ENCODE results near the gene ETF1. TPM values are rescaled to one million over a fixed set of nuclear protein-coding genes. Genes with fewer than 3 reads are reported as not detected.

Gene ETF1
- total and polyA plus RNA-seq, 9 of the 15 experiments (the other 6 are each of a cell fraction or from before 2014, with no cell fraction given) = 53.7 to 209 (median 164) TPM

DNA sequence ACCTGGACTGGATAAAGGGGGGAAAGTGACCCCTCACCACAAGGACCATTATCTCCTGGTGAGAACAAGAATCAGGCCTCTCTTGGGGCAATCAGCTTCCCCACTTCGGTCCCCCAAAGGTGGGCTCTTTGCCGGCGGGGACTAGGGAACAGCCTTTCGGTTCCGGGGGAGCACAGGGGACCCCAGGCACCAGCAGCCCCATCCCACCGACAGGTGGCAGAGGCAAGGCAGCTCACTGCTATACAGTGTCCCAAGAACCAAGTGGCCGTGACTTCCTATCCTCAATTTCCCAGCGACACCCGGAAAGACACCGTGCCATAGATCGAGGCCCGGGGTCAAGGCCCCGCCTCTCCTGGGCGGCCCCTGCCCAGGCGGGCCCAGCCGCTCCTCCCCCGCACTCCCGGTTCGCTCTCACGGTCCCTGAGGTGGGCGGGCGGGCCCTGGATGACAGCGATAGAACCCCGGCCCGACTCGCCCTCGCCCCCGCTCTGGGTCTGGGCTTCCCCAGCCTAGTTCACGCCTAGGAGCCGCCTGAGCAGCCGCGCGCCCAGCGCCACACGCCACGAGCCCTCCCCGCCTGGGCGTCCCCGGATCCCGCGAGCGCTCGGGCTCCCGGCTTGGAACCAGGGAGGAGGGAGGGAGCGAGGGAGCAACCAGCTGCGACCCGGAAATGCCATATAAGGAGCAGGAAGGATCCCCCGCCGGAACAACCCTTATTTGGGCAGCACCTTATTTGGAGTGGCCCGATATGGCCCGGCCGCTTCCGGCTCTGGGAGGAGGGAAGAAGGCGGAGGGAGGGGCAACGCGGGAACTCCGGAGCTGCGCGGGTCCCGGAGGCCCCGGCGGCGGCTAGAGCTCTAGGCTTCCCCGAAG lies 78.4 kb downstream of the ETF1 start (continued):
- TF ChIP-seq, protein P1, sequence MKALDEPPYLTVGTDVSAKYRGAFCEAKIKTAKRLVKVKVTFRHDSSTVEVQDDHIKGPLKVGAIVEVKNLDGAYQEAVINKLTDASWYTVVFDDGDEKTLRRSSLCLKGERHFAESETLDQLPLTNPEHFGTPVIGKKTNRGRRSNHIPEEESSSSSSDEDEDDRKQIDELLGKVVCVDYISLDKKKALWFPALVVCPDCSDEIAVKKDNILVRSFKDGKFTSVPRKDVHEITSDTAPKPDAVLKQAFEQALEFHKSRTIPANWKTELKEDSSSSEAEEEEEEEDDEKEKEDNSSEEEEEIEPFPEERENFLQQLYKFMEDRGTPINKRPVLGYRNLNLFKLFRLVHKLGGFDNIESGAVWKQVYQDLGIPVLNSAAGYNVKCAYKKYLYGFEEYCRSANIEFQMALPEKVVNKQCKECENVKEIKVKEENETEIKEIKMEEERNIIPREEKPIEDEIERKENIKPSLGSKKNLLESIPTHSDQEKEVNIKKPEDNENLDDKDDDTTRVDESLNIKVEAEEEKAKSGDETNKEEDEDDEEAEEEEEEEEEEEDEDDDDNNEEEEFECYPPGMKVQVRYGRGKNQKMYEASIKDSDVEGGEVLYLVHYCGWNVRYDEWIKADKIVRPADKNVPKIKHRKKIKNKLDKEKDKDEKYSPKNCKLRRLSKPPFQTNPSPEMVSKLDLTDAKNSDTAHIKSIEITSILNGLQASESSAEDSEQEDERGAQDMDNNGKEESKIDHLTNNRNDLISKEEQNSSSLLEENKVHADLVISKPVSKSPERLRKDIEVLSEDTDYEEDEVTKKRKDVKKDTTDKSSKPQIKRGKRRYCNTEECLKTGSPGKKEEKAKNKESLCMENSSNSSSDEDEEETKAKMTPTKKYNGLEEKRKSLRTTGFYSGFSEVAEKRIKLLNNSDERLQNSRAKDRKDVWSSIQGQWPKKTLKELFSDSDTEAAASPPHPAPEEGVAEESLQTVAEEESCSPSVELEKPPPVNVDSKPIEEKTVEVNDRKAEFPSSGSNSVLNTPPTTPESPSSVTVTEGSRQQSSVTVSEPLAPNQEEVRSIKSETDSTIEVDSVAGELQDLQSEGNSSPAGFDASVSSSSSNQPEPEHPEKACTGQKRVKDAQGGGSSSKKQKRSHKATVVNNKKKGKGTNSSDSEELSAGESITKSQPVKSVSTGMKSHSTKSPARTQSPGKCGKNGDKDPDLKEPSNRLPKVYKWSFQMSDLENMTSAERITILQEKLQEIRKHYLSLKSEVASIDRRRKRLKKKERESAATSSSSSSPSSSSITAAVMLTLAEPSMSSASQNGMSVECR (CRISPR knock-in tag; IDR thresholded peaks at IDR 0.05) = peak; percentile 93
- TF ChIP-seq SMAD1 (IDR thresholded peaks at IDR 0.05; ENCODE audit: low read depth, low read length, partially characterized antibody) (no peak), HMG20B (CRISPR knock-in tag; IDR thresholded peaks at IDR 0.05) (no peak), KDM5B (IDR thresholded peaks at IDR 0.05; ENCODE audit: insufficient replicate concordance, low read depth, low read length) (no peak), ZNF347 (CRISPR knock-in tag; IDR thresholded peaks at IDR 0.05; ENCODE audit: low read depth) (no peak), GTF2E2 (tag; IDR thresholded peaks at IDR 0.05) (peak; percentile 3; the same call in 1 of the 2 replicates), SMARCE1 (IDR thresholded peaks at IDR 0.05) (peak; percentile 25; the same call in 1 of the 2 replicates), SUPT5H (IDR thresholded peaks at IDR 0.05) (peak; percentile 79), PRPF4 (IDR thresholded peaks at IDR 0.05; ENCODE audit: insufficient read depth, low read depth, low read length, poor library complexity, severe bottlenecking) (peak; percentile 44), CBX1 (IDR thresholded peaks at IDR 0.05; ENCODE audit: low read depth) (no peak), ZNF24 (IDR thresholded peaks at IDR 0.05) (no peak), RB1 (IDR thresholded peaks at IDR 0.05; ENCODE audit: low read depth) (peak; percentile 10; the same call in 1 of the 2 replicates), HMGN3 (IDR thresholded peaks at IDR 0.05; ENCODE audit: borderline replicate concordance, extremely low read depth, insufficient read length, low read depth, low read length) (peak; percentile 79), PTBP1 (IDR thresholded peaks at IDR 0.05; ENCODE audit: low read depth, low read length) (peak; percentile 15; the same call in 1 of the 2 replicates), FIP1L1 (IDR thresholded peaks at IDR 0.05; ENCODE audit: low read depth, low read length, poor library complexity, severe bottlenecking) (peak; percentile 61), ZBTB7A (IDR thresholded peaks at IDR 0.05; ENCODE audit: borderline replicate concordance, control insufficient read depth, low read depth, low read length) (peak; percentile 93; the same call in 1 of the 2 replicates), FOS (IDR thresholded peaks at IDR 0.05; ENCODE audit: extremely low read depth, insufficient read length) (peak; percentile 50)
- TF ChIP-seq, protein P2, sequence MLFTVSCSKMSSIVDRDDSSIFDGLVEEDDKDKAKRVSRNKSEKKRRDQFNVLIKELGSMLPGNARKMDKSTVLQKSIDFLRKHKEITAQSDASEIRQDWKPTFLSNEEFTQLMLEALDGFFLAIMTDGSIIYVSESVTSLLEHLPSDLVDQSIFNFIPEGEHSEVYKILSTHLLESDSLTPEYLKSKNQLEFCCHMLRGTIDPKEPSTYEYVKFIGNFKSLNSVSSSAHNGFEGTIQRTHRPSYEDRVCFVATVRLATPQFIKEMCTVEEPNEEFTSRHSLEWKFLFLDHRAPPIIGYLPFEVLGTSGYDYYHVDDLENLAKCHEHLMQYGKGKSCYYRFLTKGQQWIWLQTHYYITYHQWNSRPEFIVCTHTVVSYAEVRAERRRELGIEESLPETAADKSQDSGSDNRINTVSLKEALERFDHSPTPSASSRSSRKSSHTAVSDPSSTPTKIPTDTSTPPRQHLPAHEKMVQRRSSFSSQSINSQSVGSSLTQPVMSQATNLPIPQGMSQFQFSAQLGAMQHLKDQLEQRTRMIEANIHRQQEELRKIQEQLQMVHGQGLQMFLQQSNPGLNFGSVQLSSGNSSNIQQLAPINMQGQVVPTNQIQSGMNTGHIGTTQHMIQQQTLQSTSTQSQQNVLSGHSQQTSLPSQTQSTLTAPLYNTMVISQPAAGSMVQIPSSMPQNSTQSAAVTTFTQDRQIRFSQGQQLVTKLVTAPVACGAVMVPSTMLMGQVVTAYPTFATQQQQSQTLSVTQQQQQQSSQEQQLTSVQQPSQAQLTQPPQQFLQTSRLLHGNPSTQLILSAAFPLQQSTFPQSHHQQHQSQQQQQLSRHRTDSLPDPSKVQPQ (CRISPR knock-in tag; IDR thresholded peaks at IDR 0.05; ENCODE audit: borderline replicate concordance) = no peak
- TF ChIP-seq, protein P3, sequence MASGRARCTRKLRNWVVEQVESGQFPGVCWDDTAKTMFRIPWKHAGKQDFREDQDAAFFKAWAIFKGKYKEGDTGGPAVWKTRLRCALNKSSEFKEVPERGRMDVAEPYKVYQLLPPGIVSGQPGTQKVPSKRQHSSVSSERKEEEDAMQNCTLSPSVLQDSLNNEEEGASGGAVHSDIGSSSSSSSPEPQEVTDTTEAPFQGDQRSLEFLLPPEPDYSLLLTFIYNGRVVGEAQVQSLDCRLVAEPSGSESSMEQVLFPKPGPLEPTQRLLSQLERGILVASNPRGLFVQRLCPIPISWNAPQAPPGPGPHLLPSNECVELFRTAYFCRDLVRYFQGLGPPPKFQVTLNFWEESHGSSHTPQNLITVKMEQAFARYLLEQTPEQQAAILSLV (tag; IDR thresholded peaks at IDR 0.05) = no peak
